KMS-11 (cell line): ENCODE measurements around the gene PRICKLE4.

ENCODE experiments used
- H2AFZ ChIP-seq: fragments of 200-600 bp; sonication (generic); 2 replicates; pipeline ENCODE4 v1.6.1; 2016; ENCODE audit warnings: antibody characterized with exemption, mixed run types, low read depth
- H3K27ac ChIP-seq: fragments of 200-600 bp; sonication (generic); 2 replicates; pipeline ENCODE4 v1.6.1; 2016; ENCODE audit warnings: mild to moderate bottlenecking, mixed run types
- H3K27me3 ChIP-seq: fragments of 200-600 bp; sonication (generic); 2 replicates; pipeline ENCODE4 v1.6.1; 2017; ENCODE audit warnings: mild to moderate bottlenecking, low read depth, mixed run types, moderate library complexity; ENCODE audit not compliant: insufficient read depth
- H3K36me3 ChIP-seq: fragments of 200-600 bp; sonication (generic); 2 replicates; pipeline ENCODE4 v1.6.1; 2017; ENCODE audit warnings: mild to moderate bottlenecking, mixed run types; ENCODE audit not compliant: insufficient read depth
- H3K4me1 ChIP-seq: fragments of 200-600 bp; sonication (generic); 2 replicates; pipeline ENCODE4 v1.6.1; 2016; ENCODE audit warnings: mild to moderate bottlenecking, low read depth, mixed run types; ENCODE audit not compliant: poor library complexity, severe bottlenecking
- H3K4me2 ChIP-seq: fragments of 200-600 bp; sonication (generic); 2 replicates; pipeline ENCODE4 v1.7.0; 2016; ENCODE audit warnings: mild to moderate bottlenecking, mixed run types
- H3K4me3 ChIP-seq: fragments of 200-600 bp; sonication (generic); IDR thresholded peaks from 2 replicates; pipeline ENCODE4 v1.6.1; 2017; ENCODE audit warnings: low read depth, low read length, mixed read lengths; ENCODE audit not compliant: insufficient read depth
- H3K79me2 ChIP-seq: fragments of 200-600 bp; sonication (generic); 2 replicates; pipeline ENCODE4 v1.6.1; 2016; ENCODE audit warnings: low read depth, mixed run types; ENCODE audit not compliant: insufficient read depth
- H3K9ac ChIP-seq: fragments of 200-600 bp; sonication (generic); 2 replicates; pipeline ENCODE4 v1.6.1; 2016; ENCODE audit warnings: mild to moderate bottlenecking, mixed run types
- H4K20me1 ChIP-seq: fragments of 200-600 bp; sonication (generic); 2 replicates; pipeline ENCODE4 v1.6.1; 2016; ENCODE audit warnings: mild to moderate bottlenecking, mixed run types; ENCODE audit not compliant: insufficient read depth
- TF ChIP-seq, protein P1 (sequence below): fragments of 200-600 bp; sonication (generic); conservative IDR thresholded peaks from 2 replicates; pipeline ENCODE4 v1.6.1; 2017; ENCODE audit warnings: low read depth, mild to moderate bottlenecking, antibody characterized with exemption, low read length, moderate library complexity, mixed read lengths

Gene PRICKLE4

DNA sequence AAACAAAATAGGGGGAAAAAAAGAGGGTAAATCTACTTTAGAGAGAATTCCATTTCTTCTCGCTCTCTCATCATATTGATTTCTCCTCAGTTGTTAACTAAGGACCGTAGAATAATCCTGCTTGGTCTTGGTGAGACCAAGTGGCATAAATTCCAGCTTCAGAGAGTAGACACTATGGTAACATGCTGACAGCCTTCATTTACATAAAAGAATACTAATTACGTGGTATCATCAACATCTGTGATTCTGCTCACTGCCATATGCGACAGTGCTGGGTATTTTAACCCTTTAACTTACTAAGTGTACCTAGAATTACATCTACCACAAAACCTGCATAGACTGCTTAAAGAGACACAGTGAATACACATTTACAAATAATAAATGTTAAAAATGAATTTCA, 34.0 kb downstream of the PRICKLE4 start:
- Histone ChIP-seq H3K27me3 (no peaks in the 10 kb centered on the region), H3K9ac (no peak overlapping the region), H3K27ac (no peak overlapping the region), H3K79me2 (no peaks in the 10 kb centered on the region), H3K36me3 (no peaks in the 10 kb centered on the region), H3K4me2 (no peak overlapping the region), H2AFZ (no peak overlapping the region), H3K4me3 (no peak overlapping the region), H4K20me1 (no peaks in the 10 kb centered on the region), H3K4me1 (peaks cover 12% of the 10 kb centered on the region)
- TF ChIP-seq, protein P1, sequence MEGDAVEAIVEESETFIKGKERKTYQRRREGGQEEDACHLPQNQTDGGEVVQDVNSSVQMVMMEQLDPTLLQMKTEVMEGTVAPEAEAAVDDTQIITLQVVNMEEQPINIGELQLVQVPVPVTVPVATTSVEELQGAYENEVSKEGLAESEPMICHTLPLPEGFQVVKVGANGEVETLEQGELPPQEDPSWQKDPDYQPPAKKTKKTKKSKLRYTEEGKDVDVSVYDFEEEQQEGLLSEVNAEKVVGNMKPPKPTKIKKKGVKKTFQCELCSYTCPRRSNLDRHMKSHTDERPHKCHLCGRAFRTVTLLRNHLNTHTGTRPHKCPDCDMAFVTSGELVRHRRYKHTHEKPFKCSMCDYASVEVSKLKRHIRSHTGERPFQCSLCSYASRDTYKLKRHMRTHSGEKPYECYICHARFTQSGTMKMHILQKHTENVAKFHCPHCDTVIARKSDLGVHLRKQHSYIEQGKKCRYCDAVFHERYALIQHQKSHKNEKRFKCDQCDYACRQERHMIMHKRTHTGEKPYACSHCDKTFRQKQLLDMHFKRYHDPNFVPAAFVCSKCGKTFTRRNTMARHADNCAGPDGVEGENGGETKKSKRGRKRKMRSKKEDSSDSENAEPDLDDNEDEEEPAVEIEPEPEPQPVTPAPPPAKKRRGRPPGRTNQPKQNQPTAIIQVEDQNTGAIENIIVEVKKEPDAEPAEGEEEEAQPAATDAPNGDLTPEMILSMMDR = no peak

DNA sequence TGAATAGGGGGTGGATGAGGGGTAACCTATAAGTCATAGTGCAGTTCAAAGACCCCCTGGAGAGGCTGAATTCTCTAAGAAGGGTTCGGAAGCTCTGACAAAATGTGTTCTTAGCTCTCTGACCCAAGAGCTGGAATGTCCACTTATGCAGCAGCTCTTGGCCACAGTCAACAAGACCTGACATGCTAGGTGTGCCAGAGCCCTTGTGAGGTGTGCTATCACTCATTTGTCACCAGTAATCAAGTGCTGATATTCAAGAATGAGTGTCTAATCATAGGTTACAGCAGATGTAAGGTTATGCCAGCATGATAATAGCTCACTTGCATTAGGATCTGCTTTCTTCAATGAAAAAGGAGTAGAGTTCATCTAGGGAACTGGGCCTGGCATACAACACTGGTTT, 35.0 kb downstream of the PRICKLE4 start:
- Histone ChIP-seq H3K27me3 (no peaks in the 10 kb centered on the region), H3K79me2 (no peaks in the 10 kb centered on the region), H3K4me1 (peaks cover 10% of the 10 kb centered on the region), H4K20me1 (no peaks in the 10 kb centered on the region), H3K9ac (no peak overlapping the region), H2AFZ (no peak overlapping the region), H3K27ac (no peak overlapping the region), H3K4me3 (no peak overlapping the region), H3K4me2 (no peak overlapping the region), H3K36me3 (no peaks in the 10 kb centered on the region)
- TF ChIP-seq, protein P1 = no peak

DNA sequence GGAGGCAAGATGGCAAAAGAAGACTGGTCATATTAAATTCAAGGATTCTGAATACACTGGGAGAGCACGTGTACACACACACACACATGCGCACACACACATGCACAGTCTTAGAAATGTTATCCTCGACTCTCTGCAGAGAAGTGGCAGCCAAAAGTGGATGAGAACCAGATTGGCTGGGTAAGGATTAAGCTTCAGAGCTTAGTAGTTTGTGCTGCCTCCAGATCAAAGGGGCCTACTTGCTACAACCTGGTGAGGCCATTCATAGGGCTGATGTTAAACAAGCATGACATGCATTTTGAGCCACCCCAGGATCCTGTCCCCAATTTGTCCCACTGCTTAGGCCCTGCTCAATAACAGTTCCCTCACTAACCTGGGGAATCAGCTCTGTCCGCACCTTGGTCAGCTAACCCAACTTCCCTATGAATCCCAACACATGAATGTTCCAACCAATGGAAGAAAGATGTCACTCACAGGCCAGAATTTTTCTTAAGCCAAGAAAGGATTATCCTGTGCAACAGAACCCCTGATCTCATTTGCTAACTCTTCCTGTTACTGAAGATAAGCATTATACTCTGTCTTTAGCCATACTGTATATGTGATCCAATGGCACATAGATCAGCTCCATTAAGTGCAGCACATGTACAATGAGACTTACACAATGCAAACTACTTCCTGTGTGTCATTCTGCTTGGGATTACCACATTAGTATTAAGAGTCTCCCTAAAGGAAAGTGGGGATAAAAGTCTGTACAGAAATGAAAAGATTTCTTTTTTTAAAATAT, 37.9 kb downstream of the PRICKLE4 start:
- H3K27ac ChIP-seq = no peak overlapping the region
- H3K79me2 ChIP-seq = no peaks in the 10 kb centered on the region
- no peaks in the 10 kb centered on the region for H3K4me1 ChIP-seq
- TF ChIP-seq, protein P1 = no peak
- no peak overlapping the region for H3K4me3 ChIP-seq
- no peak overlapping the region for H3K4me2 ChIP-seq
- H3K36me3 ChIP-seq = no peaks in the 10 kb centered on the region
- no peak overlapping the region for H3K9ac ChIP-seq
- no peak overlapping the region for H2AFZ ChIP-seq
- H4K20me1 ChIP-seq = no peaks in the 10 kb centered on the region
- no peaks in the 10 kb centered on the region for H3K27me3 ChIP-seq

DNA sequence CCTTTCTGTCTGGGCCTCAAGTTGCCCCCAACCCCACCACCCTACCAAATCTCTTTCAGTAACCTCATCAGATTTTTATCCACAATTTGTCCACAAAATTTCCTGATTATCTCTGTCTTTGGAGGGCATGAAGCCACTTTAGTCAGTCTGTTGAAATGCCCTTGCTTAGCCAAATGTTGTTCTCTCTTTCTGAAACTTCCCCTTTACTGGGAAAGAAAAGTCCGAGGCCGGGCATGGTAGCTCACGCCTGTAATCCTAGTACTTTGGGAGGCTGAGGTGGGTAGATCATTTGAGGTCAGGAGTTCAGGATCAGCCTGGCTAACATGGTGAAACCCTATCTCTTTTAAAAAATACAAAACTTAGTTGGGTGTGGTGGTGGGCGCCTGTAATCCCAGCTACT, 40.7 kb downstream of the PRICKLE4 start:
- H4K20me1 ChIP-seq = no peaks in the 10 kb centered on the region
- no peak overlapping the region for H2AFZ ChIP-seq
- H3K36me3 ChIP-seq = no peaks in the 10 kb centered on the region
- H3K9ac ChIP-seq = no peak overlapping the region
- no peak overlapping the region for H3K4me3 ChIP-seq
- H3K4me1 ChIP-seq = no peaks in the 10 kb centered on the region
- no peaks in the 10 kb centered on the region for H3K27me3 ChIP-seq
- TF ChIP-seq, protein P1 = no peak
- H3K79me2 ChIP-seq = no peaks in the 10 kb centered on the region
- no peak overlapping the region for H3K4me2 ChIP-seq
- H3K27ac ChIP-seq = no peak overlapping the region
